ENCODE data around the gene GMPR2.

The GMPR2 gene

GRCh38 chr14:24268225-24268624, 35.5 kb downstream of the GMPR2 start:
- no peak for DNase-seq (ENCODE audit: low read depth in 2 of 2)

- no peak for DNase-seq (ENCODE audit: low read depth in 2 of 2)
These were observed 36.6 kb downstream of the GMPR2 start for GRCh38 chr14:24269368-24269767.

- DNase-seq (ENCODE audit: low read depth in 2 of 2) = no peak
These were observed 37.3 kb downstream of the GMPR2 start for GRCh38 chr14:24269910-24270536.

- no peak for DNase-seq (ENCODE audit: low read depth in 2 of 2)
These were observed 37.9 kb downstream of the GMPR2 start for GRCh38 chr14:24270537-24271133.

DNA sequence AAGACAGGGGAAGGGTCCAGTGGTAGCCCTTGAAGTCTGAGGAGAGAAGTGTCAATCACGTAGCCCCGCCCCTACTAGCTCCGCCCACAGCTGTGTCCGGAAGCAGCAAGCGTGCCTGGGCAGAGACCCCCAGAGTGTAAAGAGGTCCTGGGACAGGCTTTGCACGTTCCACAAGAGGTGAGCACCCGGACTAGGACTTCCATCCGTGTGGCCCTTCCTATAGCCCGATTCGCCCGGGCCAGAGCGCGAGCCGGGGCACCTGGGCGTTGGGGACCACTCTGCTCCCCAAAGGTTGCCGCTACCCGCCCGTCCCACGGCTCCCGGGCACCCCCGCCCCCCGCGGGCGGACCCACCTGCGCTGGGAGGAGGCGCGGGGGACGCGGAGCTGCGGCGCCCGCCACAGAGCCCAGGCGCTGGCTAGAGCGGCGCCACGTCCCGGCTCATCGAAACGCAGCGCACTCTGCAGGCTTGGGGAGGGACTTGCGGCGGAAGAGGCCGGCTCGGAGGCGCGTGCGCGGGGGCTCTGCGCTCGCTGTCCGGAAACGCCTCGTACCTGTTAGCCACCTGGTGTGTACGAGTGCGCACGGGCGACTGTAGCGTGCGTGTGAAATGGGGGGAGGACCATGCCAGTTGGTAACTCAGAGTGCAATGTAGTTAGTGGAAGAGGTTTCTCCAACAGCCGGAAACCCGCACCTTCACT, 38.6 kb downstream of the GMPR2 start, which contains the start of gene RABGGTA:
Gene RABGGTA, minus strand, starts transcription at position 464 of the 700 bp plus-strand sequence. CDS start 482 bp downstream, outside the sequence.
- DNase-seq (ENCODE audit: low read depth in 2 of 2) = peak; percentile 72 to 82

DNA sequence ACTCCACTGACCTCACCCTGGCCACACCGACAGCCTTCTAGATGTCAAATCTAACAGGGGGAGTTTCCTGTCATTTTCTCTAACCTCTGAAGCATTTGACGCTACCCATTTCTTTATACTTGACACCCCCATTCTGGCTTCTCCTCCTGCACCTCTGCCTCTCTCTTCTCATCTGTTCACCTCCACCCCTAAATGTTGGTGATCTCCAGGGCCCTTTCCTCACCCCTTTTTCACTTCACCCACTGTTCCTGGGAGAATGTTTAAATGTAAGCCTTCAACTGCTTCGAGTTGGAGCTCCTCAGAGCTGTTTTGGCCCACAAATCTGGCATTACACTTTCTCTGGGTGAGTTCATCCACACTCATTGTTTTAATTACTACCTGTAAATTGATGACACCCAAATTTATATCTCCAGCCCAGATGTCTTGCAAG, 39.1 kb downstream of the GMPR2 start:
- no peak for DNase-seq (ENCODE audit: low read depth in 2 of 2)

DNA sequence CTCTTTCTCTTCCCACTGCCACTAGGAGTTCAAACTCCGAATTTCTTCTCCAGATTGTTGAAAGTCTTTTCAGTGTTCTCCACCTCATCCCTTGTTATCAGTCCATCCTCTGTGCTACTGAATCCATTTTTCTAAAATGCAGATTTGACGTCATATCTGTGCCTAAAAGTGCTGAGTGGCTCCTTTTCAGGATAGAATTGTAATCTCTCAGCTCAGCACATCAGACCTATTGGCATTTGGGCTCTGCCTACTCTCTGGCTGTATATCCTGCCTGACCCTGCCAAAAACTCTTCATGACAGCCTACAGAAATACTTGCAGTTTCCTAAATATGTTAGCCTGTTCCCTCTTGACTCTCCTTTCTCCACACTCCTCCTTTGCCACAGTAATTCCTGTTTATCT, 39.7 kb downstream of the GMPR2 start:
- no peak for DNase-seq (ENCODE audit: low read depth in 2 of 2)

DNA sequence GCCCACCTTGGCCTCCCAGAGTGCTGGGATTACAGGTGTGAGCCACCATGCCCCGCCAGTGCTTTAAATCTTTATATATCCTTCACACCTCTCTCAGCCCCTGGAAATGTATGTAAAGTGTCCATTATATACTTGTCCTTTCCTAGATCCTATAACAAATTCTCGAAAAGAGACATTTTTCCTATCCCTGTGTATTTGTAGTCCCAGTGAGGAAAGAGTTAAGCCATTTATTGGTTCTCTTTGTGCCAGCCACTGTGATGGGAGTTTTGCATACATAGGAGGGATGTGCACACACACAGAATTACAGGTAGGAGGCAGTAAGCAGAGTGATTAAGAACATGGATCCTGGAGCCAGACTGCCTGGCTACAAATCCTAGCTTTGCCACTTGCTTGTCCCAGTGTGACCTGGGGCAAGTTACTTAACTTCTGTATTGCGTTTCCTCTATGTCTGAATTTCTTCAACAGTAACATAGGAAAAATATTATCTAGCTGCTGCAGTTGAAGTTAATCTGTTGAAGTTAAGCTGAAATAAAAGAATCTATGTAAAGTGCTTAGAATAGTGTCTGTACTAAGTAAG, 40.8 kb downstream of the GMPR2 start:
- DNase-seq (ENCODE audit: low read depth in 2 of 2) = no peak

GRCh38 chr14:24274101-24274543, 41.4 kb downstream of the GMPR2 start:
- DNase-seq (ENCODE audit: low read depth in 2 of 2) = peak; percentile 26 to 49

- no peak for DNase-seq (ENCODE audit: low read depth in 2 of 2)
These were observed 44.3 kb downstream of the GMPR2 start for GRCh38 chr14:24277071-24277470.

DNA sequence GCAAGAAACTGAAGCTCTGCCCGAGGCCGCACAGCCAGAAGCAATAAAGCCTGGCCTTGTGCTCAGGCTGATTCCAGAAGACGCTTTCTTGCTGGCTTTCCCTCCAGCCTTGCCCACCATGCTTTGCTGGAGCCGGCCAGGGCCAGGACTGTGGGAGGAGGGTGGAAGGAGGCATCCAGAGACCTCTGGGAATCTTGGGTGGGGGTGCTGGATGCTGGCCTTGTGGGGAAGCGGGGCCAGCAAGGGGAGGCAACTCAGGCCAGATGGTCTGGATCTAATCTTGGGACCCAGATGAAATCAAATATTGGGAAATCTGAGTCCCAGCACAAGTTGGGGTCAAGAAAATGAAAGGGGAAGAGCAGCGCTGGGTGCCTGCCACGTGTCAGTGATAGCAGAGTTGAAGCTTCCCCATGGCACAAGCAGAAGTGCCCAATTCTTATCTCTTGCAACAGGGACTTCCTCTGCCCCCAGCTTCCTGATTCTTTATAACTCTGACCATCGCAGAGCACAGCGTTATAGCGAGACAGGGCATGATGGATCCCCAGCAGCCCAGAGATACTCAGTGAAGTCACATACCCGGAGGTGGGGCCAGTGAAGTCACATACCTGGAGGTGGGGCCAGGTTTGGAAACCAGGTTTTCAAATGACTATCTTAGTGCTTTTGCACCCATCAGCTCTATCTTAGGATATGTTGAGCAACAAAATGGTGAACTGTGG, 45.0 kb downstream of the GMPR2 start:
- DNase-seq (ENCODE audit: low read depth in 2 of 2) = no peak

GRCh38 chr14:24278424-24278823, 45.7 kb downstream of the GMPR2 start:
- DNase-seq (ENCODE audit: low read depth in 2 of 2) = no peak

DNA sequence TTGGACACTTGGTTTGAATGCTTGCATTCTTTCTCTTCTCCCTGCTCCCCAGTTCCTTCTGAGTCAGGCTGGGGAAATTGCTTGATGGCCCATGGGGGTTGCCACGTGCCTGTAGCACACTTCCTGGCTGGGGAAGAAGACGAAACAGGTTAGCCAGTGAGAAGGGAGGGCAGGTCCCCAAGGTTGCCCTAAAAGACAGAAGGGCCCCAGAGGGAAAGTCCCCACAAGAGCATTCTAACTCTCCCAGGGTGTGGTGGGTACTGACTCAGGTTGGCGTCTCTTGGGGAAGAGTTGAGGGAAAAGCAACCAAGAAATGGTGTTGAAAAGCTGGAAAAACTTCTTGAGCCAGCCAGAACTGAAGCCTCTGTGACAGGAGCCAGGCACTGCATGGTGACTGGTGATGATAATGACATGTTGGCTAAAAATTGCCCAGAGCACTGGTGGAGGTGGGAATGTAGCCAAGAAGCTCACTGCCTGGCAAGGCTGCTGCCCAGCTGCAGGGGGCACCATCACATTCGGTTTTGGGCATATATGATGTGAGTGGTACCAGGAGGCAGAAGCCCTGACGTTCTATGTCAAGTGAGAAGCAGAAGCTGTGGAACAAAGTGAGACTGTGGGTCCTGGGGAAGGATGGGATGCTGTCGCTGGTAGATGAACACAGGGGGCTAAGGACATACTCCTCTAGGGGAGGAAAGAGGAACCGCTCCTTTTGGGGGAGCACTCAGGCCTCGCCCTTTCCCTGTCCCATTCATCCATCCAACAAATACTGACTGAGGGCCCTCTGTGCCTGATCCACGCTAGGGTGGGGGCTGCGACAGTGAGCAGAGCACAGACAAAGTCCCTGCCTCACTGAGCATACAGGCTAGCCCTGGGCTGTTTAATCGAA, 46.8 kb downstream of the GMPR2 start:
- peak in 1 of 2 donors; percentile 46 for DNase-seq (ENCODE audit: low read depth in 2 of 2)

GRCh38 chr14:24280797-24281460, 48.2 kb downstream of the GMPR2 start:
- no peak for DNase-seq (ENCODE audit: low read depth in 2 of 2)

GRCh38 chr14:24281636-24282035, 48.9 kb downstream of the GMPR2 start:
- no peak for DNase-seq (ENCODE audit: low read depth in 2 of 2)

DNA sequence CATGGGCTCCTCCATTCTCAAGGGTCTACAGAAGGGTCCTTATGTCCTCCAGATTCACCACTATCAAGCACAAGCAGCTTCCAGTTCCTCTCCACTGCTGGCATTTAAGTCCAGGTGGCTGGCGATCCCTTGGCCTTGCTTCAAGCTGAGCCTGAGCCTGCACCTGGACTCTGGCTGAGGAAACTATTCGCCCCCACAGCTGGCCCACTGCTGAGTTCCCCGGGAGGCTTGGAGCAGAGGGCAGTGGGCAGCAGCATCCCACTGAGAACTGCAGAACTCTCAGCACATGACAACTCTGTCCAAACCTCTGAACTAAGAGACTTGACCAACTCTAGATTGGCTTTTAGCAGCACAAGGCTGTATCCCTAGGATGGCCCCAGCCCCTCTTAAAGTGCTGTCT, 50.0 kb downstream of the GMPR2 start:
- DNase-seq (ENCODE audit: low read depth in 2 of 2) = no peak

DNA sequence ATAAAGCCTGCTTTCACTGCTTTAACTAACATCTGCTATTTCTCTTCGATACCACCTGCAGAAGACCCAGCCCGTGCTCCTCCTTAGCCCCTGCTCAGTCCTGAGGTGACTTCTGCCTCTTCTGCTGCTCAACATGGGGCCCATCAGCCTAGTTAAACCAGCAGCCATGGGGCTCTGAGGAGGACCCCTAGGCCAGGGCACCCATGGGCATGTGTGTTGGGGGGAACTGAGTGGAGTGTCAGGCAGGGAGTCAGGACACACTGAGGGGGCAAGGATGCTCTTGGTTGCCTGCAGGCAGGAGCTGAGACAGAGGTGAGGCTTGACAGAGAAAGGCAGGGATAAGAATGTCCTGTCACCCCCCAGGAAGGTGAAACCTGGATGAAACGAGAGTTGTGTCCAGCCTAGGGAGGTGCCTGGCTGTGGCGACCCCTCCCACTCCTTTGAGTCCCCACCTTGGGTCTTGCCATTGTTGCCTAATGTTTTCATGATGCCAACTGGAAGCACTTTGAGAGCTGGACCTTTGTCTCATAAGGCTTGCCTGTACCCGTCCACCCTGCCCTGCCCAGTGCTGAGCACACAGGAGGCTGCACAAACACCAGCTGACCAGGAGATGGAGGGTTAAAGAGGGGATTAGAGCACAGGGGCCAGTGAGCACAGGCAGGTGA, 51.2 kb downstream of the GMPR2 start:
- no peak for DNase-seq (ENCODE audit: low read depth in 2 of 2)

- DNase-seq (ENCODE audit: low read depth in 2 of 2) = no peak
These were observed 51.8 kb downstream of the GMPR2 start for GRCh38 chr14:24284501-24285035.

- no peak for DNase-seq (ENCODE audit: low read depth in 2 of 2)
These were observed 52.6 kb downstream of the GMPR2 start for GRCh38 chr14:24285351-24285750.

- DNase-seq (ENCODE audit: low read depth in 2 of 2) = no peak
These were observed 54.3 kb downstream of the GMPR2 start for GRCh38 chr14:24286996-24287395.
